Astrocyte (in vitro differentiated cells and primary cell): Measurements from ENCODE around the gene NAA11. TPM values are rescaled to one million over a fixed set of nuclear protein-coding genes. Genes with fewer than 3 reads are reported as not detected.

Experiments
- DNase-seq: peaks from one replicate; pipeline ENCODE4 v3.0.0-alpha.2; 2010; ENCODE audit warnings: low read depth
- FAIRE-seq: peaks from 2 replicates; lab custom pipeline; 2011; peaks lifted over from hg19 to GRCh38; lab: Jason Lieb, UNC
- H2AFZ ChIP-seq: 2 replicates; pipeline ENCODE4 v1.6.0; 2012; ENCODE audit warnings: low read depth, low read length, inconsistent platforms
- H3K27ac ChIP-seq: 2 replicates; pipeline ENCODE4 v1.5.1; 2011; ENCODE audit warnings: low read depth, low read length, inconsistent platforms
- H3K27me3 ChIP-seq: 2 replicates; pipeline ENCODE4 v1.6.0; 2011; ENCODE audit warnings: low read length, inconsistent platforms; ENCODE audit not compliant: insufficient read depth
- H3K36me3 ChIP-seq: 2 replicates; pipeline ENCODE4 v1.5.1; 2011; ENCODE audit warnings: low read length, inconsistent platforms; ENCODE audit not compliant: insufficient read depth
- H3K4me1 ChIP-seq: 2 replicates; pipeline ENCODE4 v1.5.1; 2011; ENCODE audit warnings: low read length, inconsistent platforms; ENCODE audit not compliant: insufficient read depth
- H3K4me2 ChIP-seq: 2 replicates; pipeline ENCODE4 v1.6.0; 2012; ENCODE audit warnings: low read length, inconsistent platforms
- H3K4me3 ChIP-seq: 2 replicates; pipeline ENCODE4 v1.5.1; 2011; ENCODE audit warnings: low read depth, mild to moderate bottlenecking, low read length, inconsistent platforms; ENCODE audit not compliant: insufficient read depth
- H3K79me2 ChIP-seq: 2 replicates; pipeline ENCODE4 v1.6.0; 2012; ENCODE audit warnings: mild to moderate bottlenecking, low read length, inconsistent platforms; ENCODE audit not compliant: insufficient read depth
- H3K9ac ChIP-seq: 2 replicates; pipeline ENCODE4 v1.6.0; 2012; ENCODE audit warnings: mild to moderate bottlenecking, low read length, inconsistent platforms
- H3K9me3 ChIP-seq: 2 replicates; pipeline ENCODE4 v1.5.1; 2012; ENCODE audit warnings: low read depth, mild to moderate bottlenecking, low read length, inconsistent platforms; ENCODE audit not compliant: insufficient read depth
- H4K20me1 ChIP-seq: 2 replicates; pipeline ENCODE4 v1.6.0; 2012; ENCODE audit warnings: low read length, inconsistent platforms; ENCODE audit not compliant: insufficient read depth
- H3K27ac Mint-ChIP-seq: one replicate; pipeline ENCODE4 v1.8.0; 2021; ENCODE audit warnings: mild to moderate bottlenecking, mixed read lengths; ENCODE audit not compliant: unreplicated experiment
- H3K27me3 Mint-ChIP-seq: one replicate; pipeline ENCODE4 v1.8.0; 2021; ENCODE audit warnings: low read depth, mixed read lengths; ENCODE audit not compliant: unreplicated experiment
- H3K36me3 Mint-ChIP-seq: one replicate; pipeline ENCODE4 v1.8.0; 2021; ENCODE audit warnings: low read depth, mixed read lengths; ENCODE audit not compliant: unreplicated experiment
- H3K4me1 Mint-ChIP-seq: one replicate; pipeline ENCODE4 v1.8.0; 2021; ENCODE audit warnings: low read depth, mixed read lengths; ENCODE audit not compliant: unreplicated experiment
- H3K4me3 Mint-ChIP-seq: one replicate; pipeline ENCODE4 v1.8.0; 2021; ENCODE audit warnings: mild to moderate bottlenecking, moderate library complexity, mixed read lengths; ENCODE audit not compliant: unreplicated experiment
- H3K9me3 Mint-ChIP-seq: one replicate; pipeline ENCODE4 v1.8.0; 2021; ENCODE audit warnings: mild to moderate bottlenecking, mixed read lengths; ENCODE audit not compliant: unreplicated experiment
- EZH2 ChIP-seq: IDR thresholded peaks from 2 replicates; pipeline ENCODE4 v1.6.1; 2012; ENCODE audit warnings: mild to moderate bottlenecking, low read length, inconsistent platforms; ENCODE audit not compliant: insufficient read depth
- total RNA-seq: library from RNA; stranded (reverse); gene quantifications from 2 replicates; pipeline ENCODE4 v1.2.1, GENCODE V29; 2021
- TF ChIP-seq, protein P1 (sequence below): IDR thresholded peaks from 2 replicates; pipeline ENCODE4 v1.5.1; 2011; ENCODE audit warnings: low read depth, mild to moderate bottlenecking, inconsistent platforms, low read length, moderate library complexity; ENCODE audit not compliant: insufficient read depth

Gene NAA11
- total RNA-seq, 1 donor from 2014 or later = not detected

DNA sequence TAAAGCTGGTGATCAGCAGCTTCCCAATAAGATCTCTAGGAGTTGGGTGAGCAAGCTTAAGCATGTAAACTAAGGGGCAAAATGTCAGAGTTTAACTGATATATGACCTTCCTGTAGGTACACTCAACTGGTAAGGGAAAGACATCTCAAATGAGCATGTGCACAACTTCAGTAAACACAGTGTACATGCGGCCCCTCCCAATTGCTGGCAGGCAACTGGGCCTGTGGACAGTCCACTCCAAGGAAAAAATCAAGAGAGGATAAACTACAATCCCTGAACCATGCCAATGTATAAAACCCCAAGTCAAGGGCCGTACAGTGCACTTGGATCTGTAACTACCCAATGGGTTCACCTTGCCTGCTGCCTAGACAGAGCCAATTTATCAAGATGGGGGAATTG is 4.9 kb upstream of the NAA11 start:
- Histone ChIP-seq H3K27ac (no peak overlapping the region), H3K79me2 (no peaks in the 10 kb centered on the region), H2AFZ (no peak overlapping the region), H3K9ac (no peak overlapping the region), H3K27me3 (no peaks in the 10 kb centered on the region), H4K20me1 (no peaks in the 10 kb centered on the region), H3K4me1 (no peaks in the 10 kb centered on the region), H3K9me3 (no peaks in the 10 kb centered on the region), H3K4me2 (no peak overlapping the region), H3K4me3 (no peak overlapping the region), H3K36me3 (no peaks in the 10 kb centered on the region)
- Mint-ChIP-seq H3K36me3 (no peaks in the 10 kb centered on the region), H3K4me3 (no peak overlapping the region), H3K27me3 (no peaks in the 10 kb centered on the region), H3K9me3 (no peaks in the 10 kb centered on the region), H3K27ac (no peak overlapping the region), H3K4me1 (no peaks in the 10 kb centered on the region)
- no peak for FAIRE-seq
- TF ChIP-seq EZH2 = no peak
- TF ChIP-seq, protein P1, sequence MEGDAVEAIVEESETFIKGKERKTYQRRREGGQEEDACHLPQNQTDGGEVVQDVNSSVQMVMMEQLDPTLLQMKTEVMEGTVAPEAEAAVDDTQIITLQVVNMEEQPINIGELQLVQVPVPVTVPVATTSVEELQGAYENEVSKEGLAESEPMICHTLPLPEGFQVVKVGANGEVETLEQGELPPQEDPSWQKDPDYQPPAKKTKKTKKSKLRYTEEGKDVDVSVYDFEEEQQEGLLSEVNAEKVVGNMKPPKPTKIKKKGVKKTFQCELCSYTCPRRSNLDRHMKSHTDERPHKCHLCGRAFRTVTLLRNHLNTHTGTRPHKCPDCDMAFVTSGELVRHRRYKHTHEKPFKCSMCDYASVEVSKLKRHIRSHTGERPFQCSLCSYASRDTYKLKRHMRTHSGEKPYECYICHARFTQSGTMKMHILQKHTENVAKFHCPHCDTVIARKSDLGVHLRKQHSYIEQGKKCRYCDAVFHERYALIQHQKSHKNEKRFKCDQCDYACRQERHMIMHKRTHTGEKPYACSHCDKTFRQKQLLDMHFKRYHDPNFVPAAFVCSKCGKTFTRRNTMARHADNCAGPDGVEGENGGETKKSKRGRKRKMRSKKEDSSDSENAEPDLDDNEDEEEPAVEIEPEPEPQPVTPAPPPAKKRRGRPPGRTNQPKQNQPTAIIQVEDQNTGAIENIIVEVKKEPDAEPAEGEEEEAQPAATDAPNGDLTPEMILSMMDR = no peak
- no peak for DNase-seq

GRCh38 chr4:79325436-79325835 is 425 bp downstream of the NAA11 start:
- no peak overlapping the region for H3K9ac ChIP-seq

DNA sequence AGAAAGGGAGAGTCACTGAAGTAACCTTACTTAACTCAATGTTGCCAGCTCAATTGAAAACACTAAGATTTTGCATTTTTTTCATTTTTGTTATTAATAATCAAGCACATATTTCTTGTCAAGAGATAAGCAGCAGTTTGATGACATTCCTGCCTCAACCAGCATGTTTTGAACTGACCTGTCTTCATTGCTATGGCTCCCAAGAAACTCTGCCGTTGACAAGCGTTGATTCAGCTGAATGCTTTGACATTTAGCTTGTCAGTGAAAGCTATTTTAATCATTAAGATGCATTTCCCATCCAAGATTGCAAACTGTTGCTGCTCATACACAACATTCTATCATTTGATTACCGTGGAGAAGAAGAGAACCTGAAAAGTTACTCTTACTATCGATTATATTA is 5.9 kb downstream of the NAA11 start:
- no peak overlapping the region for H3K9ac ChIP-seq
- no peak overlapping the region for H3K4me3 Mint-ChIP-seq
- no peaks in the 10 kb centered on the region for H3K4me1 ChIP-seq
- DNase-seq = no peak
- H3K36me3 ChIP-seq = no peaks in the 10 kb centered on the region
- H3K9me3 Mint-ChIP-seq = no peaks in the 10 kb centered on the region
- no peaks in the 10 kb centered on the region for H3K27me3 Mint-ChIP-seq
- H3K4me1 Mint-ChIP-seq = no peaks in the 10 kb centered on the region
- no peaks in the 10 kb centered on the region for H3K9me3 ChIP-seq
- no peaks in the 10 kb centered on the region for H4K20me1 ChIP-seq
- no peak for FAIRE-seq
- H3K36me3 Mint-ChIP-seq = no peaks in the 10 kb centered on the region
- TF ChIP-seq, protein P1 = no peak
- no peak for TF ChIP-seq EZH2
- H3K27ac ChIP-seq = no peak overlapping the region
- H3K4me2 ChIP-seq = no peak overlapping the region
- H2AFZ ChIP-seq = no peak overlapping the region
- H3K79me2 ChIP-seq = no peaks in the 10 kb centered on the region
- H3K27ac Mint-ChIP-seq = no peak overlapping the region
- H3K27me3 ChIP-seq = no peaks in the 10 kb centered on the region
- no peak overlapping the region for H3K4me3 ChIP-seq

More at GRCh38 chr4:79325436-79325835, 425 bp downstream of the NAA11 start:
- H3K27ac ChIP-seq = no peak overlapping the region
- H3K4me1 ChIP-seq = no peaks in the 10 kb centered on the region
- no peak overlapping the region for H2AFZ ChIP-seq
- no peaks in the 10 kb centered on the region for H3K9me3 ChIP-seq
- TF ChIP-seq EZH2 = no peak
- TF ChIP-seq, protein P1 = no peak
- Mint-ChIP-seq H3K4me1 (no peaks in the 10 kb centered on the region), H3K4me3 (no peak overlapping the region), H3K36me3 (no peaks in the 10 kb centered on the region), H3K27ac (no peak overlapping the region), H3K9me3 (no peaks in the 10 kb centered on the region), H3K27me3 (no peaks in the 10 kb centered on the region)
- no peak for FAIRE-seq
- no peaks in the 10 kb centered on the region for H4K20me1 ChIP-seq
- DNase-seq = no peak
- no peaks in the 10 kb centered on the region for H3K79me2 ChIP-seq
- H3K4me2 ChIP-seq = no peak overlapping the region
- no peaks in the 10 kb centered on the region for H3K27me3 ChIP-seq
- no peak overlapping the region for H3K4me3 ChIP-seq
- H3K36me3 ChIP-seq = no peaks in the 10 kb centered on the region
